SU-DHL-6 (cell line): ENCODE measurements around the gene SLC6A13.

Source experiments
- H2AFZ ChIP-seq: fragments of 200-600 bp; sonication (generic); 2 replicates; pipeline ENCODE4 v1.6.1; 2014; ENCODE audit warnings: low read depth, mild to moderate bottlenecking, moderate library complexity, mixed read lengths, antibody characterized with exemption, low read length; ENCODE audit not compliant: severe bottlenecking
- H3F3A ChIP-seq: fragments of 200-600 bp; shearing (Covaris generic); 2 replicates; pipeline ENCODE4 v1.6.0; 2016; ENCODE audit warnings: antibody characterized with exemption, mild to moderate bottlenecking; ENCODE audit not compliant: insufficient read depth
- H3K27ac ChIP-seq: fragments of 200-600 bp; sonication (generic); 2 replicates; pipeline ENCODE4 v1.5.1; 2016; ENCODE audit warnings: low read depth, mild to moderate bottlenecking, low read length, moderate library complexity, mixed read lengths
- H3K27me3 ChIP-seq: fragments of 200-600 bp; sonication (generic), shearing (Covaris generic); 2 replicates; pipeline ENCODE4 v1.6.0; 2014; ENCODE audit warnings: mild to moderate bottlenecking, low read length
- H3K36me3 ChIP-seq: fragments of 200-600 bp; sonication (generic); 2 replicates; pipeline ENCODE4 v1.6.1; 2014; ENCODE audit warnings: mild to moderate bottlenecking, low read length, mixed read lengths
- H3K4me2 ChIP-seq: fragments of 300-600, 200-600 bp; shearing (Covaris generic), sonication (generic); 2 replicates; pipeline ENCODE4 v1.6.0; 2014; ENCODE audit warnings: low read length, low read depth, mild to moderate bottlenecking; ENCODE audit not compliant: poor library complexity, severe bottlenecking
- H3K4me3 ChIP-seq: fragments of 200-600 bp; sonication (generic); 2 replicates; pipeline ENCODE4 v1.5.1; 2014; ENCODE audit warnings: antibody characterized with exemption, low read length, mild to moderate bottlenecking, mixed read lengths; ENCODE audit not compliant: insufficient read depth, poor library complexity, severe bottlenecking
- H3K79me2 ChIP-seq: fragments of 200-600 bp; sonication (generic); 2 replicates; pipeline ENCODE4 v1.6.1; 2014; ENCODE audit warnings: mild to moderate bottlenecking, low read length, moderate library complexity; ENCODE audit not compliant: insufficient read depth
- H3K9ac ChIP-seq: fragments of 200-600 bp; sonication (generic); 2 replicates; pipeline ENCODE4 v1.7.0; 2014; ENCODE audit warnings: mild to moderate bottlenecking, low read length
- H3K9me2 ChIP-seq: fragments of 200-600 bp; sonication (generic); replicated peaks from 2 replicates; pipeline ENCODE4 v1.6.1; 2014; ENCODE audit warnings: low read length; ENCODE audit not compliant: insufficient read depth
- H3K9me3 ChIP-seq: fragments of 200-600 bp; sonication (generic); 2 replicates; pipeline ENCODE4 v1.6.1; 2014; ENCODE audit warnings: low read length, mixed read lengths; ENCODE audit not compliant: insufficient read depth
- H4K20me1 ChIP-seq: fragments of 200-600 bp; sonication (generic); 2 replicates; pipeline ENCODE4 v1.6.1; 2014; ENCODE audit warnings: low read depth, mild to moderate bottlenecking, antibody characterized with exemption, low read length, moderate library complexity, mixed read lengths
- EZH2phosphoT487 ChIP-seq: fragments of 200-600 bp; sonication (generic), shearing (Covaris generic); conservative IDR thresholded peaks from 2 replicates; pipeline ENCODE4 v1.6.1; 2018; ENCODE audit warnings: mild to moderate bottlenecking, antibody characterized with exemption, low read length, moderate library complexity, mixed read lengths
- TF ChIP-seq, protein P1 (sequence below): fragments of 200-600 bp; sonication (generic); IDR thresholded peaks from one replicate; pipeline ENCODE4 v1.5.1; 2017; ENCODE audit warnings: antibody characterized with exemption, mild to moderate bottlenecking, low read length, moderate library complexity; ENCODE audit not compliant: insufficient read depth, poor library complexity, severe bottlenecking

SLC6A13 gene

GRCh38 chr12:241266-241665, 21.4 kb downstream of the SLC6A13 start:
- H2AFZ ChIP-seq: no peak overlapping the region
- H3K9me2 ChIP-seq: no peaks in the 10 kb centered on the region
- 0 out of 2 replicates have a peak, but pooled peaks cover 2% of the 10 kb centered on the region for H3K27me3 ChIP-seq
- no peak overlapping the region for H3K4me3 ChIP-seq
- no peaks in the 10 kb centered on the region for H3K79me2 ChIP-seq
- no peaks in the 10 kb centered on the region for H4K20me1 ChIP-seq
- no peaks in the 10 kb centered on the region for H3K36me3 ChIP-seq
- TF ChIP-seq, protein P1, sequence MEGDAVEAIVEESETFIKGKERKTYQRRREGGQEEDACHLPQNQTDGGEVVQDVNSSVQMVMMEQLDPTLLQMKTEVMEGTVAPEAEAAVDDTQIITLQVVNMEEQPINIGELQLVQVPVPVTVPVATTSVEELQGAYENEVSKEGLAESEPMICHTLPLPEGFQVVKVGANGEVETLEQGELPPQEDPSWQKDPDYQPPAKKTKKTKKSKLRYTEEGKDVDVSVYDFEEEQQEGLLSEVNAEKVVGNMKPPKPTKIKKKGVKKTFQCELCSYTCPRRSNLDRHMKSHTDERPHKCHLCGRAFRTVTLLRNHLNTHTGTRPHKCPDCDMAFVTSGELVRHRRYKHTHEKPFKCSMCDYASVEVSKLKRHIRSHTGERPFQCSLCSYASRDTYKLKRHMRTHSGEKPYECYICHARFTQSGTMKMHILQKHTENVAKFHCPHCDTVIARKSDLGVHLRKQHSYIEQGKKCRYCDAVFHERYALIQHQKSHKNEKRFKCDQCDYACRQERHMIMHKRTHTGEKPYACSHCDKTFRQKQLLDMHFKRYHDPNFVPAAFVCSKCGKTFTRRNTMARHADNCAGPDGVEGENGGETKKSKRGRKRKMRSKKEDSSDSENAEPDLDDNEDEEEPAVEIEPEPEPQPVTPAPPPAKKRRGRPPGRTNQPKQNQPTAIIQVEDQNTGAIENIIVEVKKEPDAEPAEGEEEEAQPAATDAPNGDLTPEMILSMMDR: no peak
- TF ChIP-seq EZH2phosphoT487: no peak
- no peak overlapping the region for H3K4me2 ChIP-seq
- no peak overlapping the region for H3K27ac ChIP-seq
- H3F3A ChIP-seq: no peaks in the 10 kb centered on the region
- H3K9me3 ChIP-seq: peaks cover 16% of the 10 kb centered on the region
- no peak overlapping the region for H3K9ac ChIP-seq

- no peak overlapping the region for H3K4me2 ChIP-seq
- no peak overlapping the region for H3K9ac ChIP-seq
- H3K9me3 ChIP-seq: peaks cover 16% of the 10 kb centered on the region
- no peak overlapping the region for H3K27ac ChIP-seq
- H3K4me3 ChIP-seq: no peak overlapping the region
- TF ChIP-seq EZH2phosphoT487: no peak
- TF ChIP-seq, protein P1: no peak
- no peaks in the 10 kb centered on the region for H3K79me2 ChIP-seq
- no peaks in the 10 kb centered on the region for H3K36me3 ChIP-seq
- H4K20me1 ChIP-seq: no peaks in the 10 kb centered on the region
- no peaks in the 10 kb centered on the region for H3F3A ChIP-seq
- H3K9me2 ChIP-seq: no peaks in the 10 kb centered on the region
- H2AFZ ChIP-seq: no peak overlapping the region
- H3K27me3 ChIP-seq: 0 out of 2 replicates have a peak, but pooled peaks cover 2% of the 10 kb centered on the region
Observed at GRCh38 chr12:240566-240965, 22.1 kb downstream of the SLC6A13 start.

DNA sequence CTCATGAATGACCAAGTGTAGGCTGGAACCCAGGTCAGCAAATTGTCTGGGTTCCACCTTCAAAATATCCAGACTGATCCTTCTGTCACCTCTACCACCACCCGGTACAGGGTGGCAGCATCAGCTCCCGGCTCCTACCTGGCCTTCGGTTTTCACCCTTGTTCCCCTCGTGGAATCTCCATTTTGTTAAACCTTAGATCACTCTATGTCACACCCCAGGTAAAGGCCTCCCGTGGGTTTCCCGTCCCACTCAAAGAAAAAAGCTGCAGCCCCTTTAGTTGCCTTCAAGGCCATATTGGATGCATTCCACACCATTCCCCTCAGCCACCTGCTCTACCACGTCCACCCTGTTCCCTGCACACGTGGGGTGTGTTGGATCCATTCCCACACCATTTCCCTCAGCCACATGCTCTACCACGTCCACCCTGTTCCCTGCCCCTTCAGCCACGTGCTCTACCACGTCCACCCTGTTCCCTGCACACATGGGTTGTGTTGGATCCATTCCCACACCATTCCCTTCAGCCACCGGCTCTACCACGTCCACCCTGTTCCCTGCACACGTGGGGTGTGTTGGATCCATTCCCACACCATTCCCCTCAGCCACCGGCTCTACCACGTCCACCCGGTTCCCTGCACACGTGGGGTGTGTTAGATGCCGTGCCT, 23.8 kb downstream of the SLC6A13 start:
- H2AFZ ChIP-seq: no peak overlapping the region
- H3K79me2 ChIP-seq: no peaks in the 10 kb centered on the region
- no peak overlapping the region for H3K4me2 ChIP-seq
- no peak overlapping the region for H3K9ac ChIP-seq
- TF ChIP-seq EZH2phosphoT487: no peak
- TF ChIP-seq, protein P1: no peak
- peaks cover 16% of the 10 kb centered on the region for H3K9me3 ChIP-seq
- no peaks in the 10 kb centered on the region for H3K36me3 ChIP-seq
- H3K27ac ChIP-seq: no peak overlapping the region
- H4K20me1 ChIP-seq: no peaks in the 10 kb centered on the region
- H3K27me3 ChIP-seq: 0 out of 2 replicates have a peak, but pooled peaks cover 2% of the 10 kb centered on the region
- no peaks in the 10 kb centered on the region for H3K9me2 ChIP-seq
- no peaks in the 10 kb centered on the region for H3F3A ChIP-seq
- H3K4me3 ChIP-seq: no peak overlapping the region
